Neural cell (in vitro differentiated cells): ENCODE measurements around the gene PNRC2. TPM values are rescaled to one million over a fixed set of nuclear protein-coding genes. Genes with fewer than 3 reads are reported as not detected.

Source experiments
- H2AFZ ChIP-seq: fragments of 200-600, 300-800 bp; sonication (generic), shearing (Covaris generic); 2 replicates; pipeline ENCODE4 v1.6.0; 2014; ENCODE audit warnings: low read depth, mild to moderate bottlenecking, antibody characterized with exemption, low read length, moderate library complexity
- H3F3A ChIP-seq: fragments of 200-600 bp; shearing (Covaris generic); 2 replicates; pipeline ENCODE4 v1.6.1; 2016; ENCODE audit warnings: mild to moderate bottlenecking, moderate library complexity, mixed read lengths, antibody characterized with exemption, low read length; ENCODE audit not compliant: insufficient read depth, poor library complexity, severe bottlenecking
- H3K27ac ChIP-seq: fragments of 200-600, 300-800 bp; sonication (generic), shearing (Covaris generic); 2 replicates; pipeline ENCODE4 v1.5.1; 2014; ENCODE audit warnings: mild to moderate bottlenecking, low read length, moderate library complexity
- H3K27me3 ChIP-seq: fragments of 300-800, 200-600 bp; sonication (generic), shearing (Covaris generic); 2 replicates; pipeline ENCODE4 v1.6.0; 2014; ENCODE audit warnings: mild to moderate bottlenecking, low read depth, low read length, moderate library complexity; ENCODE audit not compliant: insufficient read depth
- H3K36me3 ChIP-seq: fragments of 300-800, 200-600 bp; sonication (generic), shearing (Covaris generic); 2 replicates; pipeline ENCODE4 v1.5.1; 2014; ENCODE audit warnings: mild to moderate bottlenecking, antibody characterized with exemption, low read length, moderate library complexity; ENCODE audit not compliant: insufficient read depth
- H3K4me2 ChIP-seq: fragments of 300-800, 200-600 bp; sonication (generic), shearing (Covaris generic); 2 replicates; pipeline ENCODE4 v1.6.0; 2014; ENCODE audit warnings: mild to moderate bottlenecking, low read length
- H3K4me3 ChIP-seq: fragments of 300-800, 200-600 bp; sonication (generic), shearing (Covaris generic); 2 replicates; pipeline ENCODE4 v1.5.1; 2014; ENCODE audit warnings: mild to moderate bottlenecking, low read length, moderate library complexity
- H3K79me2 ChIP-seq: fragments of 200-600 bp; shearing (Covaris generic); replicated peaks from 2 replicates; pipeline ENCODE4 v1.6.0; 2014; ENCODE audit warnings: mild to moderate bottlenecking, low read length, moderate library complexity; ENCODE audit not compliant: insufficient read depth
- H3K9ac ChIP-seq: fragments of 300-800, 200-600 bp; sonication (generic), shearing (Covaris generic); 2 replicates; pipeline ENCODE4 v1.6.1; 2016; ENCODE audit warnings: mild to moderate bottlenecking, low read length, mixed read lengths
- H3K9me2 ChIP-seq: fragments of 200-600 bp; shearing (Covaris generic); 2 replicates; pipeline ENCODE4 v1.6.1; 2016; ENCODE audit warnings: mild to moderate bottlenecking, low read length, mixed read lengths; ENCODE audit not compliant: insufficient read depth
- H3K9me3 ChIP-seq: fragments of 200-600, 300-800 bp; sonication (generic), shearing (Covaris generic); 2 replicates; pipeline ENCODE4 v1.6.1; 2016; ENCODE audit warnings: mild to moderate bottlenecking, mixed run types, low read length, moderate library complexity, mixed read lengths
- H4K20me1 ChIP-seq: fragments of 200-600 bp; shearing (Covaris generic); 2 replicates; pipeline ENCODE4 v1.6.1; 2016; ENCODE audit warnings: mild to moderate bottlenecking, mixed run types; ENCODE audit not compliant: insufficient read depth
- EP300 ChIP-seq: fragments of 450-650 bp; conservative IDR thresholded peaks from 2 replicates; pipeline ENCODE4 v1.6.1; 2014; ENCODE audit warnings: antibody characterized with exemption, mild to moderate bottlenecking, moderate library complexity; ENCODE audit not compliant: poor library complexity, severe bottlenecking
- EZH2 ChIP-seq: fragments of 200-600, 300-800 bp; shearing (Covaris generic), sonication (generic); IDR thresholded peaks from 2 replicates; pipeline ENCODE4 v1.6.1; 2014; ENCODE audit warnings: antibody characterized with exemption, low read length, borderline replicate concordance, mild to moderate bottlenecking; ENCODE audit not compliant: insufficient read depth, poor library complexity, severe bottlenecking
- MXI1 ChIP-seq: fragments of 450-650 bp; conservative IDR thresholded peaks from 2 replicates; pipeline ENCODE4 v1.6.1; 2014; ENCODE audit warnings: antibody characterized with exemption, mild to moderate bottlenecking; ENCODE audit not compliant: poor library complexity, severe bottlenecking
- POLR2AphosphoS5 ChIP-seq: IDR thresholded peaks from 2 replicates; pipeline ENCODE4 v1.6.1; 2012
- RAD21 ChIP-seq: fragments of 450-650 bp; conservative IDR thresholded peaks from 2 replicates; pipeline ENCODE4 v1.6.1; 2014; ENCODE audit warnings: antibody characterized with exemption, mild to moderate bottlenecking, moderate library complexity
- SMC3 ChIP-seq: fragments of 450-650 bp; conservative IDR thresholded peaks from 2 replicates; pipeline ENCODE4 v1.6.1; 2014; ENCODE audit warnings: antibody characterized with exemption, mild to moderate bottlenecking, moderate library complexity; ENCODE audit not compliant: poor library complexity
- TAF1 ChIP-seq: IDR thresholded peaks from 2 replicates; pipeline ENCODE4 v1.6.1; 2012; ENCODE audit warnings: low read depth
- polyA plus RNA-seq: library from polyadenylated mRNA; depleted of rRNA; stranded (reverse); fragments of >200 nt; gene quantifications from 2 replicates; pipeline ENCODE4 v1.2.3, GENCODE V29; 2014
- TF ChIP-seq, protein P1 (sequence below): IDR thresholded peaks from 2 replicates; pipeline ENCODE4 v1.6.1; 2012; ENCODE audit warnings: borderline replicate concordance
- TF ChIP-seq, protein P2 (sequence below): fragments of 450-650 bp; IDR thresholded peaks from 2 replicates; pipeline ENCODE4 v1.5.1; 2014; ENCODE audit warnings: antibody characterized with exemption, mild to moderate bottlenecking, moderate library complexity; ENCODE audit not compliant: poor library complexity, severe bottlenecking

The PNRC2 gene
- polyA plus RNA-seq, 1 donor from 2014 or later: 97.1 TPM

GRCh38 chr1:23963617-23964234, 4.1 kb downstream of the PNRC2 start:
- no peak for TF ChIP-seq RAD21
- TF ChIP-seq, protein P1, sequence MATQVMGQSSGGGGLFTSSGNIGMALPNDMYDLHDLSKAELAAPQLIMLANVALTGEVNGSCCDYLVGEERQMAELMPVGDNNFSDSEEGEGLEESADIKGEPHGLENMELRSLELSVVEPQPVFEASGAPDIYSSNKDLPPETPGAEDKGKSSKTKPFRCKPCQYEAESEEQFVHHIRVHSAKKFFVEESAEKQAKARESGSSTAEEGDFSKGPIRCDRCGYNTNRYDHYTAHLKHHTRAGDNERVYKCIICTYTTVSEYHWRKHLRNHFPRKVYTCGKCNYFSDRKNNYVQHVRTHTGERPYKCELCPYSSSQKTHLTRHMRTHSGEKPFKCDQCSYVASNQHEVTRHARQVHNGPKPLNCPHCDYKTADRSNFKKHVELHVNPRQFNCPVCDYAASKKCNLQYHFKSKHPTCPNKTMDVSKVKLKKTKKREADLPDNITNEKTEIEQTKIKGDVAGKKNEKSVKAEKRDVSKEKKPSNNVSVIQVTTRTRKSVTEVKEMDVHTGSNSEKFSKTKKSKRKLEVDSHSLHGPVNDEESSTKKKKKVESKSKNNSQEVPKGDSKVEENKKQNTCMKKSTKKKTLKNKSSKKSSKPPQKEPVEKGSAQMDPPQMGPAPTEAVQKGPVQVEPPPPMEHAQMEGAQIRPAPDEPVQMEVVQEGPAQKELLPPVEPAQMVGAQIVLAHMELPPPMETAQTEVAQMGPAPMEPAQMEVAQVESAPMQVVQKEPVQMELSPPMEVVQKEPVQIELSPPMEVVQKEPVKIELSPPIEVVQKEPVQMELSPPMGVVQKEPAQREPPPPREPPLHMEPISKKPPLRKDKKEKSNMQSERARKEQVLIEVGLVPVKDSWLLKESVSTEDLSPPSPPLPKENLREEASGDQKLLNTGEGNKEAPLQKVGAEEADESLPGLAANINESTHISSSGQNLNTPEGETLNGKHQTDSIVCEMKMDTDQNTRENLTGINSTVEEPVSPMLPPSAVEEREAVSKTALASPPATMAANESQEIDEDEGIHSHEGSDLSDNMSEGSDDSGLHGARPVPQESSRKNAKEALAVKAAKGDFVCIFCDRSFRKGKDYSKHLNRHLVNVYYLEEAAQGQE: no peak
- TF ChIP-seq EP300: no peak
- no peak for TF ChIP-seq SMC3
- TF ChIP-seq, protein P2, sequence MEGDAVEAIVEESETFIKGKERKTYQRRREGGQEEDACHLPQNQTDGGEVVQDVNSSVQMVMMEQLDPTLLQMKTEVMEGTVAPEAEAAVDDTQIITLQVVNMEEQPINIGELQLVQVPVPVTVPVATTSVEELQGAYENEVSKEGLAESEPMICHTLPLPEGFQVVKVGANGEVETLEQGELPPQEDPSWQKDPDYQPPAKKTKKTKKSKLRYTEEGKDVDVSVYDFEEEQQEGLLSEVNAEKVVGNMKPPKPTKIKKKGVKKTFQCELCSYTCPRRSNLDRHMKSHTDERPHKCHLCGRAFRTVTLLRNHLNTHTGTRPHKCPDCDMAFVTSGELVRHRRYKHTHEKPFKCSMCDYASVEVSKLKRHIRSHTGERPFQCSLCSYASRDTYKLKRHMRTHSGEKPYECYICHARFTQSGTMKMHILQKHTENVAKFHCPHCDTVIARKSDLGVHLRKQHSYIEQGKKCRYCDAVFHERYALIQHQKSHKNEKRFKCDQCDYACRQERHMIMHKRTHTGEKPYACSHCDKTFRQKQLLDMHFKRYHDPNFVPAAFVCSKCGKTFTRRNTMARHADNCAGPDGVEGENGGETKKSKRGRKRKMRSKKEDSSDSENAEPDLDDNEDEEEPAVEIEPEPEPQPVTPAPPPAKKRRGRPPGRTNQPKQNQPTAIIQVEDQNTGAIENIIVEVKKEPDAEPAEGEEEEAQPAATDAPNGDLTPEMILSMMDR: no peak
- TF ChIP-seq MXI1: no peak
- TF ChIP-seq POLR2AphosphoS5: no peak
- no peak for TF ChIP-seq EZH2
- TF ChIP-seq TAF1: no peak
- Histone ChIP-seq H3K36me3 (peaks cover 20% of the 10 kb centered on the region), H3K27ac (no peak overlapping the region), H4K20me1 (no peaks in the 10 kb centered on the region), H3K27me3 (no peaks in the 10 kb centered on the region), H2AFZ (no peak overlapping the region), H3K9me2 (no peaks in the 10 kb centered on the region), H3K4me2 (no peak overlapping the region), H3F3A (no peaks in the 10 kb centered on the region), H3K9me3 (no peaks in the 10 kb centered on the region), H3K79me2 (peaks cover 30% of the 10 kb centered on the region), H3K4me3 (no peak overlapping the region), H3K9ac (no peak overlapping the region)

DNA sequence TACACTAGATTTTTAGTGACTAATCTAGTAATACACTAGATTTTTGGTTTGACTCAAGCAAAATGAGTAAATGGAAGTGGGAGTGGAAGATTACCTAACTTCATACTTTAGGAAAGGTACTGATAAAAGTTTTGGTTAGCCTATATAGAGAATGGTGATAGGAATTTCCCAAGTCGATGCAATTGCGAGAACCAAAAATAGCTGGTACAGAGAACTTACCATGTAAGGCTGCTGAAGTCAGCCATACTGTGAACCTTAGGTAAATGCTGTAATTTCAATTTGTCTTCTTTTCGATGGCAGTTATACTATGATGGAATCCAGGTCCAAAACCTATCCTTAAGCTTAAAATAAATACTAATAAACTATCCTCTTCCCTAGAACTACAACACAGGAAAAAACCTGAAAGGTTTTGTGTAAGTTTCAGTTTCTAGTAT, 4.6 kb downstream of the PNRC2 start:
- Histone ChIP-seq H3K9me2 (no peaks in the 10 kb centered on the region), H3F3A (no peaks in the 10 kb centered on the region), H2AFZ (no peak overlapping the region), H3K27ac (no peak overlapping the region), H3K4me3 (no peak overlapping the region), H3K79me2 (peaks cover 30% of the 10 kb centered on the region), H3K36me3 (peaks cover 20% of the 10 kb centered on the region), H3K4me2 (no peak overlapping the region), H3K27me3 (no peaks in the 10 kb centered on the region), H3K9ac (no peak overlapping the region), H4K20me1 (no peaks in the 10 kb centered on the region), H3K9me3 (no peaks in the 10 kb centered on the region)
- TF ChIP-seq, protein P1: no peak
- TF ChIP-seq EP300 (no peak), EZH2 (no peak), MXI1 (no peak), TAF1 (no peak), POLR2AphosphoS5 (no peak), SMC3 (no peak)
